ENCODE data around the gene CCNB2.
"Not testable (repeated sequence)": the region's sequence is repeated elsewhere in the genome, so short reads cannot be mapped to it uniquely, and the experiment has no call there.

Gene CCNB2

GRCh38 chr15:59115047-59115446 lies 10.1 kb downstream of the CCNB2 start:
- DNase-seq (ENCODE audit: low read depth): no peak
- no peak overlapping the region for H3K4me3 ChIP-seq (ENCODE audit: control insufficient read depth, low read depth, low read length)
- TF ChIP-seq, protein P1, sequence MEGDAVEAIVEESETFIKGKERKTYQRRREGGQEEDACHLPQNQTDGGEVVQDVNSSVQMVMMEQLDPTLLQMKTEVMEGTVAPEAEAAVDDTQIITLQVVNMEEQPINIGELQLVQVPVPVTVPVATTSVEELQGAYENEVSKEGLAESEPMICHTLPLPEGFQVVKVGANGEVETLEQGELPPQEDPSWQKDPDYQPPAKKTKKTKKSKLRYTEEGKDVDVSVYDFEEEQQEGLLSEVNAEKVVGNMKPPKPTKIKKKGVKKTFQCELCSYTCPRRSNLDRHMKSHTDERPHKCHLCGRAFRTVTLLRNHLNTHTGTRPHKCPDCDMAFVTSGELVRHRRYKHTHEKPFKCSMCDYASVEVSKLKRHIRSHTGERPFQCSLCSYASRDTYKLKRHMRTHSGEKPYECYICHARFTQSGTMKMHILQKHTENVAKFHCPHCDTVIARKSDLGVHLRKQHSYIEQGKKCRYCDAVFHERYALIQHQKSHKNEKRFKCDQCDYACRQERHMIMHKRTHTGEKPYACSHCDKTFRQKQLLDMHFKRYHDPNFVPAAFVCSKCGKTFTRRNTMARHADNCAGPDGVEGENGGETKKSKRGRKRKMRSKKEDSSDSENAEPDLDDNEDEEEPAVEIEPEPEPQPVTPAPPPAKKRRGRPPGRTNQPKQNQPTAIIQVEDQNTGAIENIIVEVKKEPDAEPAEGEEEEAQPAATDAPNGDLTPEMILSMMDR (IDR thresholded peaks at IDR 0.05; ENCODE audit: control insufficient read depth, insufficient read depth, low read depth, low read length, missing control alignments): no peak

- TF ChIP-seq, protein P1 (IDR thresholded peaks at IDR 0.05; ENCODE audit: control insufficient read depth, insufficient read depth, low read depth, low read length, missing control alignments): no peak
Observed at GRCh38 chr15:59116141-59116540, 11.2 kb downstream of the CCNB2 start.

GRCh38 chr15:59116771-59117170 lies 11.8 kb downstream of the CCNB2 start:
- DNase-seq (ENCODE audit: low read depth): no peak
- H3K4me3 ChIP-seq (ENCODE audit: control insufficient read depth, low read depth, low read length): no peak overlapping the region
- TF ChIP-seq, protein P1 (IDR thresholded peaks at IDR 0.05; ENCODE audit: control insufficient read depth, insufficient read depth, low read depth, low read length, missing control alignments): no peak

More at GRCh38 chr15:59116141-59116540, 11.2 kb downstream of the CCNB2 start:
- H3K4me3 ChIP-seq (ENCODE audit: control insufficient read depth, low read depth, low read length): no peak overlapping the region
- no peak for DNase-seq (ENCODE audit: low read depth)

GRCh38 chr15:59119625-59120024 lies 14.7 kb downstream of the CCNB2 start:
- no peak for DNase-seq (ENCODE audit: low read depth)
- H3K4me3 ChIP-seq (ENCODE audit: control insufficient read depth, low read depth, low read length): no peak overlapping the region
- TF ChIP-seq, protein P1 (IDR thresholded peaks at IDR 0.05; ENCODE audit: control insufficient read depth, insufficient read depth, low read depth, low read length, missing control alignments): no peak

DNA sequence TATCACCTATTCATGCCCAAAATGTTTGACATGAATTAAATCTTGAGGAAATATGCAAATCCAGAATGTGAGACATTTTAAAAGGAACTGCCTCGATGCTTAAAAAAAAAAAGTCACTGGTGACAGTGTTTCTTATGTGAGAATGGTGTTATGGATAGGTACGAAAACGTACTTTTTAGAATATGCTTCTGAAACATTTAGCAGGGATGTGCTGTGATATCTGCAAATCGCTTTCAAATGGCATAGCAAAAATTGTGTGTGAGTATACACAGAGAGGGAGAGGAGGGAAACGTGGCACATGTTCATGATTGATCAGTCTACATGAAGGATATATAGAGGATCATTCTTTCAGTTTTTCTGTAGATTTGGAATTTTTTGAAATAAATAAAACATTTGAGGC lies 16.0 kb downstream of the CCNB2 start:
- no peak for DNase-seq (ENCODE audit: low read depth)
- H3K4me3 ChIP-seq (ENCODE audit: control insufficient read depth, low read depth, low read length): no peak overlapping the region
- TF ChIP-seq, protein P1 (IDR thresholded peaks at IDR 0.05; ENCODE audit: control insufficient read depth, insufficient read depth, low read depth, low read length, missing control alignments): no peak

DNA sequence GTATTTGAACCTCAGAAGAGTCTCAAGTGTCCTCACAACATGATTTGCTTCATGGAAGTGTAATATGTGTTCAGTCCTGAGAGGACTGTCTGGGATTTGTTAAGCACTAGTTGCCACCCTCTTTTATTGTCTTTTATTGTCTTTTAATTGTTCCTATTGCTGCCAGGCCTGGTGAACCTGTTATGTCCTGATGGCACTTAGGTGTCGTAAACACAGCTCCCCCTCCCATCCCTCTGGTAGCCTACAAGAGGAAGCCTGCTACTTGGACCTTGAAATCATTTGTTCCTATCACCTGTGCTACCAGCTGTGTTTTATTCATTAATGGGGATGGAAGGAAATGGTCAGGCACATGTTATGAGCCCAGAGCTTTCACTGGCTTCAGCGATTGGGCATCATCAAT lies 19.3 kb downstream of the CCNB2 start:
- no peak for DNase-seq (ENCODE audit: low read depth)
- TF ChIP-seq, protein P1 (IDR thresholded peaks at IDR 0.05; ENCODE audit: control insufficient read depth, insufficient read depth, low read depth, low read length, missing control alignments): no peak
- no peak overlapping the region for H3K4me3 ChIP-seq (ENCODE audit: control insufficient read depth, low read depth, low read length)

DNA sequence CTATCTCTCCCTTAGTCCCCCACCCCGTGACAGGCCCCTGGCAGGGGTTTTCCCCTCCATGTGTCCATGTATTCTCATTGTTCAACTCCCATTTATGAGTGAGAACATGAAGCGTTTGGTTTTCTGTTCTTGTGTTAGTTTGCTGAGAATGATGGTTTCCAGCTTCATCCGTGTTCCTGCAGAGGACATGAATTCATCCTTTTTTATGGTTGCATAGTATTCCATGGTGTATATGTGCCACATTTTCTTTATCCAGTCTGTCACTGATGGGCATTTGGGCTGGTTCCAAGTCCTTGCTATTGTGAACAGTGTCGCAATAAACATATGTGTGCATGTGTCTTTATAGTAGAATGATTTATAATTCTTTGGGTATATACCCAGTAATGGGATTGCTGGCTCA lies 20.7 kb downstream of the CCNB2 start:
- not testable (repeated sequence) for H3K4me3 ChIP-seq (ENCODE audit: control insufficient read depth, low read depth, low read length); DNase-seq (ENCODE audit: low read depth)

- H3K4me3 ChIP-seq (ENCODE audit: control insufficient read depth, low read depth, low read length); DNase-seq (ENCODE audit: low read depth): not testable (repeated sequence)
Observed at GRCh38 chr15:59127255-59127654, 22.3 kb downstream of the CCNB2 start.

Measured in AG09309 (cell line).